ENCODE measurements around the gene SH3GLB1.

The SH3GLB1 gene

DNA sequence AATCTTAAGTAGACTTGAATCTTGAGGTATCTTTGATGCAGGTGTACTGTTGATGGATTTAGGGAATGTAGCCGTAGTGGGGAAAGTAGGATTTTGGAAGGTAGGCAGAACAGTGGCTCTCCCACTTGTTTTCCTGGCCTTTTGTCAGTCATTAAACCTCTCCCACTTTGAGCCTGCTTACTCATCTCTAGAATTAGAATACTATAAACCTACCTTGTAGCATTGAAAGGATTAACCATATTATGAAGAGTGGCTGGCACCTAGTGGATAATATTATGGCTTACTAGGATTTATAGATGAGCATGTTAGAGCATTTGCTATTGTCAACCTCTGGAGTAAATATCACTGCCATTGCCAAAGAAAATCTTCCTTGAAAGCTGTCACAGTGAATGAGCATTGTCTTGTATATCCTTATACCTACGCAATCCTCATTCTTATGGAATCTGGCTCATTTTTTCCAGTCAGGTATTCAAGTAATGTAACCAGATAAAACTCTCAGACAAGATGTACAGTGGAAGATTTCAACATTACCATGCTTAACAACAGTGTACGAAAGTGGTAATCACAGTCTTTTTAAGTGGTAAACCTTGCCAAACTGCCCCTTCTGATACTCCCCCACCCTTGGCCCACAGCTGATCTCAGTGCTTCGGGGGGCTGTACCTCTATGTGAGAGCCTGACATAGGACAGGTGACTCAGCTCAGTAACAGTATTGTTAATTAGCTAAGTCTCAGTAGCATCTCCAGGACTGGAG, 44.4 kb downstream of the SH3GLB1 start:
- TF ChIP-seq, protein P1, sequence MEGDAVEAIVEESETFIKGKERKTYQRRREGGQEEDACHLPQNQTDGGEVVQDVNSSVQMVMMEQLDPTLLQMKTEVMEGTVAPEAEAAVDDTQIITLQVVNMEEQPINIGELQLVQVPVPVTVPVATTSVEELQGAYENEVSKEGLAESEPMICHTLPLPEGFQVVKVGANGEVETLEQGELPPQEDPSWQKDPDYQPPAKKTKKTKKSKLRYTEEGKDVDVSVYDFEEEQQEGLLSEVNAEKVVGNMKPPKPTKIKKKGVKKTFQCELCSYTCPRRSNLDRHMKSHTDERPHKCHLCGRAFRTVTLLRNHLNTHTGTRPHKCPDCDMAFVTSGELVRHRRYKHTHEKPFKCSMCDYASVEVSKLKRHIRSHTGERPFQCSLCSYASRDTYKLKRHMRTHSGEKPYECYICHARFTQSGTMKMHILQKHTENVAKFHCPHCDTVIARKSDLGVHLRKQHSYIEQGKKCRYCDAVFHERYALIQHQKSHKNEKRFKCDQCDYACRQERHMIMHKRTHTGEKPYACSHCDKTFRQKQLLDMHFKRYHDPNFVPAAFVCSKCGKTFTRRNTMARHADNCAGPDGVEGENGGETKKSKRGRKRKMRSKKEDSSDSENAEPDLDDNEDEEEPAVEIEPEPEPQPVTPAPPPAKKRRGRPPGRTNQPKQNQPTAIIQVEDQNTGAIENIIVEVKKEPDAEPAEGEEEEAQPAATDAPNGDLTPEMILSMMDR (IDR thresholded peaks at IDR 0.05; ENCODE audit: extremely low read depth, insufficient read depth, missing control alignments), result no peak
- no peak for DNase-seq (ENCODE audit: low spot score)
- in situ Hi-C loops (cut with MboI; ENCODE audit: low pct_unique_long_range_greater_than_20kb, low sequenced_read_pairs, unreplicated experiment), result no loop called here

GRCh38 chr1:86750076-86750475, 45.7 kb downstream of the SH3GLB1 start:
- TF ChIP-seq, protein P1 (IDR thresholded peaks at IDR 0.05; ENCODE audit: extremely low read depth, insufficient read depth, missing control alignments), result no peak
- in situ Hi-C loops (cut with MboI; ENCODE audit: low pct_unique_long_range_greater_than_20kb, low sequenced_read_pairs, unreplicated experiment), result no loop called here

DNA sequence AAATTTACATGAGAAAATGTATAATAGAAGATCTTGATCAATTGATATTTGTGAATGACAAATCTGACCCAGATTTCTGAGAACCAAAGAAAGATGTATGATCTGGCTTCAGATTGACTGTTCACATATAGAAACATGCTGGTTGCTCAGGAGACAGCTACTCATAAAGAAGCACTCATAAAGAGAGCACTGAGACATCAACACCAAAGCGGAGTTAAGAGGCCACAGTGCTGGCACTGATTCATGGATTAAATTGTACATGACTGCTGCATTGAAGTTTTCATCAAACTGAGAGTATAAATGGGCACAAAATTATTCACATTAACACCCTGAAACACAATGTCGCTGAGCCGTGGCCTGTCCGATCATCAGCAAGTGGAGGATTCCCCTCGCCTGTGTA, 46.2 kb downstream of the SH3GLB1 start:
- TF ChIP-seq, protein P1 (IDR thresholded peaks at IDR 0.05; ENCODE audit: extremely low read depth, insufficient read depth, missing control alignments), result no peak
- in situ Hi-C loops (cut with MboI; ENCODE audit: low pct_unique_long_range_greater_than_20kb, low sequenced_read_pairs, unreplicated experiment), result no loop called here
- no peak for DNase-seq (ENCODE audit: low spot score)

More at GRCh38 chr1:86750076-86750475, 45.7 kb downstream of the SH3GLB1 start:
- DNase-seq (ENCODE audit: low spot score), result no peak

- in situ Hi-C loops (cut with MboI; ENCODE audit: low pct_unique_long_range_greater_than_20kb, low sequenced_read_pairs, unreplicated experiment), result no loop called here
- TF ChIP-seq, protein P1 (IDR thresholded peaks at IDR 0.05; ENCODE audit: extremely low read depth, insufficient read depth, missing control alignments), result no peak
- DNase-seq (ENCODE audit: low spot score), result no peak
Observed at GRCh38 chr1:86751923-86752322, 47.5 kb downstream of the SH3GLB1 start.

GRCh38 chr1:86753700-86754099, 49.3 kb downstream of the SH3GLB1 start:
- in situ Hi-C loops (cut with MboI; ENCODE audit: low pct_unique_long_range_greater_than_20kb, low sequenced_read_pairs, unreplicated experiment), result no loop called here
- no peak for DNase-seq (ENCODE audit: low spot score)
- TF ChIP-seq, protein P1 (IDR thresholded peaks at IDR 0.05; ENCODE audit: extremely low read depth, insufficient read depth, missing control alignments), result peak; percentile 15

DNA sequence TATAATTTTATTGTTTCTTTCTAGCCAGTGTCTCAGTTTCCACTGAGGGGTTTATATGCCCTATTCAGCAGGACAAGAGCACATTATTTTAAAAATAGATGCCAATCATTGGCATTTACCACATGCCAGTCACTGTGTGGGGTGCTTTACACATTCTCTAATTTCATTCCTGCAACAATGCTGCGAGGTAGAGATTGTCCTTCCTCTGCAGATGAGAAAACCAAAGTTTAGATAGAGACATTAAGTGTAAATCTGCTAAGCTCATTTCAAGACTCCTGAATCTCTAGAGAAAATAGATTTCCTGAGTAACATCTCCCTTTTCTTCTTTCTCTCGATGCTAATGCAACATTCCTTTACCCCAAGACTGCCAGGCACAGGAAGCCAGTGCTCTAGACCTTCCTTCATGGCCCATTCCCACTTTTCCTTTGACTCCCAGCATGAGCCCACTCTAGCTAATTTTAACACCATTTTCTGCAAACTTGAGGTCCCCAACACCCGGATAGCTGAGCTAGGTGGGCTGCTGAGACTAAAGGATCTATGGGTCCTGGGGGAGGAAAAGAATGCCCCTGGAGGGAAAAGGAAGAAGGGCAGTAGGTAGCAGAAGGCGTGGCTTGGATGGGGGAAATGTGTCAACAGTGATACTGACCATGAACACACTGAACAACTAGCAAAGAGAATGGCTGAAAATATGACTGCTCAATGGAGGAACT, 50.0 kb downstream of the SH3GLB1 start:
- TF ChIP-seq, protein P1 (IDR thresholded peaks at IDR 0.05; ENCODE audit: extremely low read depth, insufficient read depth, missing control alignments), result no peak
- in situ Hi-C loops (cut with MboI; ENCODE audit: low pct_unique_long_range_greater_than_20kb, low sequenced_read_pairs, unreplicated experiment), result no loop called here
- no peak for DNase-seq (ENCODE audit: low spot score)

All from GM13977 (cell line).